Measurements from ENCODE around the gene CADPS2. TPM values are rescaled to one million over a fixed set of nuclear protein-coding genes. Genes with fewer than 3 reads are reported as not detected.

CADPS2 gene
- total RNA-seq, 6 experiments from 2014 or later: 7.6 to 14.7 (median 9.4) TPM

- no peaks in the 10 kb centered on the region for H3K36me3 ChIP-seq
- no peaks in the 10 kb centered on the region for H3K27me3 ChIP-seq
- 25% methylated on average over 9 of the region's 9 CpGs for WGBS (ENCODE audit: insufficient coverage, low coverage, low lambda C conversion rate, missing lambda C conversion rate)
- TF ChIP-seq POLR2A (IDR thresholded peaks at IDR 0.05): no peak
- TF ChIP-seq CTCF (IDR thresholded peaks at IDR 0.05): peak; percentile 37 to 54 (median 48)
- intact Hi-C loops (cut with DNase I): no loop called here
- no peaks in the 10 kb centered on the region for H3K4me1 ChIP-seq
- peak in 2 of 4 donors; percentile 28 to 31 for ATAC-seq
- H3K4me3 ChIP-seq: no peak overlapping the region
- DNase-seq: no peak
- no peak overlapping the region for H3K27ac ChIP-seq
- no peaks in the 10 kb centered on the region for H3K9me3 ChIP-seq
Observed at GRCh38 chr7:122532406-122533269, 353.6 kb downstream of the CADPS2 start.

GRCh38 chr7:122528879-122529481, 357.3 kb downstream of the CADPS2 start:
- Histone ChIP-seq H3K4me1 (no peaks in the 10 kb centered on the region), H3K4me3 (no peak overlapping the region), H3K27ac (no peak overlapping the region), H3K36me3 (no peaks in the 10 kb centered on the region), H3K27me3 (no peaks in the 10 kb centered on the region), H3K9me3 (no peaks in the 10 kb centered on the region)
- WGBS (ENCODE audit: insufficient coverage, low coverage, low lambda C conversion rate, missing lambda C conversion rate): 4% methylated on average over 3 of the region's 3 CpGs
- no peak for DNase-seq
- intact Hi-C loops (cut with DNase I): loop anchor here in 1 of 2 donors (10.0 kb wide), 1 partner anchor 314 kb away; no protein-coding TSS in a partner anchor
- TF ChIP-seq POLR2A (IDR thresholded peaks at IDR 0.05): no peak
- peak; percentile 50 to 71 (median 68) for TF ChIP-seq CTCF (IDR thresholded peaks at IDR 0.05)
- ATAC-seq: peak in 3 of 4 donors; percentile 59 to 63 (median 63)

DNA sequence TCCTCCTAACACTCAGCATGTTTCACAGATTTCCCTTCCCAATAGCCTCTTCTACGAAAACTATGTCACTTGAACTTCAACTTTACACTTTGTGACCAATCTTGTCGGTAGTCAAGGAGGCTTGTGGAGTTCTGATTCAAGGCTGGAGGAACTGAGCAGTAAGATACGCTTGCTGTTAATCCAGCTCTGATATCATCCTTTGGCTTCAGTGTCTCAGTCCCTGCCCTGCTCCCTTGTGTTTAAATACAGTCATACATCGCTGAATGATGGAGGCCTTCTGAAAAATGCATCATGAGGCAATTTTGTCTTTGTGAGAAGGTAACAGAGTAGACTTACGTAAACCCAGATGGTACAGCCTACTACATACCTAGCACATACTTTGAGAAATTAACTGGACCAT, 360.9 kb downstream of the CADPS2 start:
- no peaks in the 10 kb centered on the region for H3K4me1 ChIP-seq
- WGBS (ENCODE audit: insufficient coverage, low coverage, low lambda C conversion rate, missing lambda C conversion rate): 95% methylated on average over 5 of the region's 5 CpGs
- no peak overlapping the region for H3K4me3 ChIP-seq
- no peaks in the 10 kb centered on the region for H3K36me3 ChIP-seq
- DNase-seq (no peak), ATAC-seq (no peak)
- no peaks in the 10 kb centered on the region for H3K9me3 ChIP-seq
- intact Hi-C loops (cut with DNase I): loop anchor here in 1 of 2 donors (10.0 kb wide), 1 partner anchor 311 kb away; no protein-coding TSS in a partner anchor
- H3K27me3 ChIP-seq: no peaks in the 10 kb centered on the region
- no peak overlapping the region for H3K27ac ChIP-seq
- TF ChIP-seq POLR2A (IDR thresholded peaks at IDR 0.05) (no peak), CTCF (IDR thresholded peaks at IDR 0.05) (no peak)

GRCh38 chr7:122521767-122522166, 364.5 kb downstream of the CADPS2 start:
- ATAC-seq: no peak
- TF ChIP-seq CTCF (IDR thresholded peaks at IDR 0.05): no peak
- TF ChIP-seq POLR2A (IDR thresholded peaks at IDR 0.05): no peak
- Histone ChIP-seq H3K4me1 (no peaks in the 10 kb centered on the region), H3K27me3 (no peaks in the 10 kb centered on the region), H3K36me3 (no peaks in the 10 kb centered on the region), H3K9me3 (no peaks in the 10 kb centered on the region), H3K27ac (no peak overlapping the region), H3K4me3 (no peak overlapping the region)
- DNase-seq: no peak
- intact Hi-C loops (cut with DNase I): loop anchor here in 1 of 2 donors (10.0 kb wide), 1 partner anchor 307 kb away; no protein-coding TSS in a partner anchor

Measured in right lobe of liver (tissue), 6 donors.